Type B pancreatic cell (in vitro differentiated cells): Measurements from ENCODE around the gene PDE8A. TPM values are rescaled to one million over a fixed set of nuclear protein-coding genes. Genes with fewer than 3 reads are reported as not detected.
"Not testable (repeated sequence)": the region's sequence is repeated elsewhere in the genome, so short reads cannot be mapped to it uniquely, and the experiment has no call there.

Experiments
- DNase-seq: peaks from one replicate; pipeline ENCODE4 v3.0.0; 2021; ENCODE audit warnings: mixed read lengths; ENCODE audit not compliant: unreplicated experiment; ENCODE audit errors: extremely low spot score
- H3K27ac Mint-ChIP-seq: 2 replicates; pipeline ENCODE4 v1.8.0; 2021; ENCODE audit warnings: mild to moderate bottlenecking, mixed read lengths
- H3K27me3 Mint-ChIP-seq: 2 replicates; pipeline ENCODE4 v1.8.0; 2021; ENCODE audit warnings: mixed read lengths
- H3K36me3 Mint-ChIP-seq: 2 replicates; pipeline ENCODE4 v1.8.0; 2021; ENCODE audit warnings: mixed read lengths
- H3K4me1 Mint-ChIP-seq: one replicate; pipeline ENCODE4 v1.8.0; 2021; ENCODE audit warnings: mixed read lengths; ENCODE audit not compliant: unreplicated experiment
- H3K4me3 Mint-ChIP-seq: 2 replicates; pipeline ENCODE4 v1.8.0; 2021; ENCODE audit warnings: mild to moderate bottlenecking, mixed read lengths
- H3K9me3 Mint-ChIP-seq: 2 replicates; pipeline ENCODE4 v1.8.0; 2021; ENCODE audit warnings: mixed read lengths
- CTCF ChIP-seq: fragments of 200-600 bp; sonication (generic); conservative IDR thresholded peaks from 2 replicates; pipeline ENCODE4 v1.5.0; 2021; ENCODE audit warnings: antibody characterized with exemption, mild to moderate bottlenecking
- total RNA-seq: library from RNA; stranded (reverse); gene quantifications from 2 replicates; pipeline ENCODE4 v1.2.1, GENCODE V29; 2021; ENCODE audit warnings: low replicate concordance

Gene PDE8A
- total RNA-seq, 1 donor from 2014 or later, result 22.8 TPM

GRCh38 chr15:84981054-84981710 is 474 bp upstream of the PDE8A start:
- H3K27me3 Mint-ChIP-seq, result peaks cover 35% of the 10 kb centered on the region
- peak overlapping the region; percentile 91 for H3K27ac Mint-ChIP-seq
- peaks cover under 1% of the 10 kb centered on the region for H3K36me3 Mint-ChIP-seq
- TF ChIP-seq CTCF, result peak; percentile 62
- peak; percentile 97 for DNase-seq
- peak overlapping the region; percentile 94 for H3K4me3 Mint-ChIP-seq
- no peaks in the 10 kb centered on the region for H3K9me3 Mint-ChIP-seq
- peaks cover 23% of the 10 kb centered on the region for H3K4me1 Mint-ChIP-seq

- TF ChIP-seq CTCF, result peak; percentile 1
- DNase-seq, result peak; percentile 69
- H3K9me3 Mint-ChIP-seq, result no peaks in the 10 kb centered on the region
- peak overlapping the region; percentile 90 for H3K4me3 Mint-ChIP-seq
- H3K27me3 Mint-ChIP-seq, result peaks cover 35% of the 10 kb centered on the region
- H3K4me1 Mint-ChIP-seq, result peaks cover 23% of the 10 kb centered on the region
- peak overlapping the region; percentile 89 for H3K27ac Mint-ChIP-seq
- H3K36me3 Mint-ChIP-seq, result peaks cover 4% of the 10 kb centered on the region
These were observed 755 bp downstream of the PDE8A start for GRCh38 chr15:84982301-84982920.

- peak overlapping the region; percentile 90 for H3K4me3 Mint-ChIP-seq
- TF ChIP-seq CTCF, result no peak
- H3K27me3 Mint-ChIP-seq, result peaks cover 35% of the 10 kb centered on the region
- H3K9me3 Mint-ChIP-seq, result no peaks in the 10 kb centered on the region
- peaks cover 23% of the 10 kb centered on the region for H3K4me1 Mint-ChIP-seq
- no peak for DNase-seq
- peaks cover 4% of the 10 kb centered on the region for H3K36me3 Mint-ChIP-seq
- H3K27ac Mint-ChIP-seq, result peak overlapping the region; percentile 89
These were observed 1.6 kb downstream of the PDE8A start for GRCh38 chr15:84983294-84983693.

GRCh38 chr15:84983711-84984110 is 2.1 kb downstream of the PDE8A start:
- Mint-ChIP-seq H3K4me1 (peaks cover 23% of the 10 kb centered on the region), H3K4me3 (peak overlapping the region; percentile 90), H3K9me3 (no peaks in the 10 kb centered on the region), H3K36me3 (peaks cover 8% of the 10 kb centered on the region), H3K27ac (no peak overlapping the region), H3K27me3 (peaks cover 32% of the 10 kb centered on the region)
- no peak for DNase-seq
- TF ChIP-seq CTCF, result no peak

- no peak for TF ChIP-seq CTCF
- Mint-ChIP-seq H3K4me1 (peaks cover 18% of the 10 kb centered on the region), H3K27me3 (peaks cover 24% of the 10 kb centered on the region)
These were observed 3.5 kb downstream of the PDE8A start for GRCh38 chr15:84985158-84985557.

GRCh38 chr15:84987351-84987750 is 5.7 kb downstream of the PDE8A start:
- H3K27me3 Mint-ChIP-seq, result peaks cover 24% of the 10 kb centered on the region
- DNase-seq, result peak; percentile 34
- peaks cover 21% of the 10 kb centered on the region for H3K4me1 Mint-ChIP-seq
- not testable (repeated sequence) for H3K9me3 Mint-ChIP-seq, H3K27ac Mint-ChIP-seq, H3K4me3 Mint-ChIP-seq
- peaks cover 12% of the 10 kb centered on the region for H3K36me3 Mint-ChIP-seq

More at GRCh38 chr15:84985158-84985557, 3.5 kb downstream of the PDE8A start:
- Mint-ChIP-seq H3K27ac (no peak overlapping the region), H3K9me3 (no peaks in the 10 kb centered on the region), H3K36me3 (peaks cover 8% of the 10 kb centered on the region), H3K4me3 (peak overlapping the region; percentile 54)
- DNase-seq, result no peak
